Measurements from ENCODE around the gene LIN28A.

- TF ChIP-seq, protein P1, sequence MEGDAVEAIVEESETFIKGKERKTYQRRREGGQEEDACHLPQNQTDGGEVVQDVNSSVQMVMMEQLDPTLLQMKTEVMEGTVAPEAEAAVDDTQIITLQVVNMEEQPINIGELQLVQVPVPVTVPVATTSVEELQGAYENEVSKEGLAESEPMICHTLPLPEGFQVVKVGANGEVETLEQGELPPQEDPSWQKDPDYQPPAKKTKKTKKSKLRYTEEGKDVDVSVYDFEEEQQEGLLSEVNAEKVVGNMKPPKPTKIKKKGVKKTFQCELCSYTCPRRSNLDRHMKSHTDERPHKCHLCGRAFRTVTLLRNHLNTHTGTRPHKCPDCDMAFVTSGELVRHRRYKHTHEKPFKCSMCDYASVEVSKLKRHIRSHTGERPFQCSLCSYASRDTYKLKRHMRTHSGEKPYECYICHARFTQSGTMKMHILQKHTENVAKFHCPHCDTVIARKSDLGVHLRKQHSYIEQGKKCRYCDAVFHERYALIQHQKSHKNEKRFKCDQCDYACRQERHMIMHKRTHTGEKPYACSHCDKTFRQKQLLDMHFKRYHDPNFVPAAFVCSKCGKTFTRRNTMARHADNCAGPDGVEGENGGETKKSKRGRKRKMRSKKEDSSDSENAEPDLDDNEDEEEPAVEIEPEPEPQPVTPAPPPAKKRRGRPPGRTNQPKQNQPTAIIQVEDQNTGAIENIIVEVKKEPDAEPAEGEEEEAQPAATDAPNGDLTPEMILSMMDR (IDR thresholded peaks at IDR 0.05), result no peak
- TF ChIP-seq POLR2A (IDR thresholded peaks at IDR 0.05), result no peak
These were observed 20.9 kb upstream of the LIN28A start for GRCh38 chr1:26389604-26390247.

Measured in uterus (tissue), 2 donors.